Neutrophil (primary cell): ENCODE measurements around the gene CCDC40.

Experiments
- H3K27ac ChIP-seq: fragments of 200-600 bp; sonication (generic); 2 replicates; pipeline ENCODE4 v1.5.1; 2016; ENCODE audit warnings: mild to moderate bottlenecking, moderate library complexity
- H3K27me3 ChIP-seq: fragments of 200-600 bp; sonication (generic); 2 replicates; pipeline ENCODE4 v1.6.0; 2016; ENCODE audit warnings: mild to moderate bottlenecking
- H3K36me3 ChIP-seq: fragments of 200-600 bp; sonication (generic); 2 replicates; pipeline ENCODE4 v1.5.1; 2017
- H3K4me1 ChIP-seq, 2 experiments: fragments of 200-600 bp in 1 of 2; sonication (generic) in 1 of 2; 1 replicate in 1 of 2; 2 replicates in 1 of 2; pipeline versions ENCODE4 v1.5.1 to v1.6.1; 2013 to 2016; ENCODE audit warnings: low read depth in 1 of 2, low read length in 1 of 2, mild to moderate bottlenecking in 1 of 2, moderate library complexity in 1 of 2; ENCODE audit not compliant: control insufficient read depth in 1 of 2, insufficient read depth in 1 of 2
- H3K4me3 ChIP-seq, 2 experiments: fragments of 200-600 bp in 1 of 2; sonication (generic) in 1 of 2; 1 replicate in 1 of 2; 2 replicates in 1 of 2; pipeline ENCODE4 v1.5.1; 2013 to 2016; ENCODE audit warnings: low read depth in 1 of 2, low read length in 1 of 2, mild to moderate bottlenecking in 1 of 2, moderate library complexity in 1 of 2
- H3K9me3 ChIP-seq: fragments of 200-600 bp; sonication (generic); 2 replicates; pipeline ENCODE4 v1.5.1; 2016
- CTCF ChIP-seq: fragments of 200-600 bp; sonication (generic); IDR thresholded peaks from 2 replicates; pipeline ENCODE4 v1.5.1; 2016; ENCODE audit warnings: antibody characterized with exemption

The CCDC40 gene

GRCh38 chr17:80091376-80091775, 54.9 kb downstream of the CCDC40 start:
- H3K9me3 ChIP-seq, result no peaks in the 10 kb centered on the region
- H3K4me1 ChIP-seq, result peaks cover 40% of the 10 kb centered on the region in 2 experiments
- no peaks in the 10 kb centered on the region for H3K36me3 ChIP-seq
- peaks cover 22% of the 10 kb centered on the region for H3K27me3 ChIP-seq
- TF ChIP-seq CTCF, result no peak
- H3K27ac ChIP-seq, result peak overlapping the region; percentile 94
- H3K4me3 ChIP-seq, result no peak overlapping the region

GRCh38 chr17:80092959-80093358, 56.5 kb downstream of the CCDC40 start:
- Histone ChIP-seq H3K4me1 (peaks cover 40% of the 10 kb centered on the region in 2 experiments), H3K27ac (peak overlapping the region; percentile 94), H3K4me3 (peak overlapping the region; percentile 26 to 37), H3K9me3 (no peaks in the 10 kb centered on the region), H3K36me3 (no peaks in the 10 kb centered on the region), H3K27me3 (peaks cover 8% of the 10 kb centered on the region)
- peak; percentile 18 for TF ChIP-seq CTCF

GRCh38 chr17:80095038-80095843, 58.8 kb downstream of the CCDC40 start:
- no peaks in the 10 kb centered on the region for H3K36me3 ChIP-seq
- H3K27ac ChIP-seq, result no peak overlapping the region
- H3K4me1 ChIP-seq, result peaks cover 42 to 43% of the 10 kb centered on the region in 2 experiments
- TF ChIP-seq CTCF, result no peak
- H3K4me3 ChIP-seq, result no peak overlapping the region
- H3K9me3 ChIP-seq, result no peaks in the 10 kb centered on the region
- peaks cover 9% of the 10 kb centered on the region for H3K27me3 ChIP-seq

GRCh38 chr17:80095844-80096475, 59.5 kb downstream of the CCDC40 start:
- H3K27ac ChIP-seq, result no peak overlapping the region

GRCh38 chr17:80096561-80097021, 60.1 kb downstream of the CCDC40 start:
- Histone ChIP-seq H3K27me3 (peaks cover 9% of the 10 kb centered on the region), H3K36me3 (no peaks in the 10 kb centered on the region), H3K27ac (no peak overlapping the region), H3K9me3 (no peaks in the 10 kb centered on the region), H3K4me1 (peaks cover 45 to 47% of the 10 kb centered on the region in 2 experiments), H3K4me3 (no peak overlapping the region)
- no peak for TF ChIP-seq CTCF

More at GRCh38 chr17:80095844-80096475, 59.5 kb downstream of the CCDC40 start:
- no peak for TF ChIP-seq CTCF
- Histone ChIP-seq H3K27me3 (peaks cover 9% of the 10 kb centered on the region), H3K9me3 (no peaks in the 10 kb centered on the region), H3K36me3 (no peaks in the 10 kb centered on the region), H3K4me3 (no peak overlapping the region), H3K4me1 (peaks cover 49% of the 10 kb centered on the region in 2 experiments)
